HCT116 (cell line): Measurements from ENCODE around the gene CLASP1. TPM values are rescaled to one million over a fixed set of nuclear protein-coding genes. Genes with fewer than 3 reads are reported as not detected.

Source experiments
- ATAC-seq: fragments of 200-7000 bp; cut with Tn5 transposase; 2 replicates; pipeline ENCODE4 v1.9.1; 2020; ENCODE audit warnings: mild to moderate bottlenecking, moderate library complexity
- BruUV-seq: library from RNA; stranded (reverse); fragments of 400-500 nt; replicated peaks from 2 replicates; lab custom pipeline; 2021; lab: Mats Ljungman, UMichigan
- CTCF ChIA-PET: fragments of 300-600 bp; sonication (Branson Sonifier 250); formaldehyde crosslinking; loops from one replicate; lab custom pipeline; 2021; ENCODE audit warnings: antibody characterized with exemption; lab: Charles Lee
- POLR2A ChIA-PET: fragments of 300-600, 350-600 bp; sonication (Branson Sonifier 250); formaldehyde crosslinking; loops from one replicate; lab custom pipeline; 2021; ENCODE audit warnings: antibody characterized with exemption; lab: Charles Lee
- RAD21 ChIA-PET, 2 experiments: fragments of 300-600 bp; sonication (Branson Sonifier 250); formaldehyde crosslinking; loops; one replicate each; lab custom pipeline; 2023; ENCODE audit warnings: low total read pairs in 2 of 2; ENCODE audit not compliant: uncharacterized antibody in 2 of 2, unreplicated experiment in 2 of 2, low non-redundant PET in 1 of 2; lab: Charles Lee
- DNase-seq: peaks from one replicate; pipeline ENCODE4 v3.0.0-alpha.2; 2010; ENCODE audit warnings: low read depth, low spot score
- H2AFZ ChIP-seq: fragments of 200-600 bp; shearing (Covaris generic), sonication (generic); 2 replicates; pipeline ENCODE4 v1.6.1; 2017; ENCODE audit warnings: low read depth, mixed run types, mixed read lengths, antibody characterized with exemption, low read length; ENCODE audit not compliant: poor library complexity, severe bottlenecking
- H3K27ac ChIP-seq: 2 replicates; pipeline ENCODE4 v1.5.1; 2012; ENCODE audit warnings: low read depth, low read length
- H3K27me3 ChIP-seq: fragments of 200-600 bp; sonication (generic); 2 replicates; pipeline ENCODE4 v1.6.1; 2016; ENCODE audit warnings: mixed run types, low read length, mixed read lengths; ENCODE audit not compliant: insufficient read depth
- H3K36me3 ChIP-seq, 2 experiments: fragments of 200-500 bp in 1 of 2; fragments of 200-600 bp in 1 of 2; sonication (Bioruptor generic) in 1 of 2; sonication (generic) in 1 of 2; 2 replicates each; pipeline versions ENCODE4 v1.5.1 to v1.6.1; 2014 to 2016; ENCODE audit warnings: low read length in 2 of 2, inconsistent platforms in 1 of 2, mixed read lengths in 1 of 2, mixed run types in 1 of 2; ENCODE audit not compliant: insufficient read depth in 2 of 2, control insufficient read depth in 1 of 2
- H3K4me1 ChIP-seq, 2 experiments: fragments of 200-600 bp in 1 of 2; sonication (generic) in 1 of 2; 2 replicates each; pipeline versions ENCODE4 v1.5.1 to v1.6.1; 2012 to 2017; ENCODE audit warnings: low read length in 2 of 2, inconsistent platforms in 1 of 2, mild to moderate bottlenecking in 1 of 2, mixed read lengths in 1 of 2, mixed run types in 1 of 2, moderate library complexity in 1 of 2; ENCODE audit not compliant: insufficient read depth in 2 of 2, control insufficient read depth in 1 of 2
- H3K4me2 ChIP-seq: fragments of 200-600 bp; sonication (generic); 2 replicates; pipeline ENCODE4 v1.6.1; 2017; ENCODE audit warnings: mixed run types, low read length, mixed read lengths
- H3K4me3 ChIP-seq, 2 experiments: fragments of 200-600 bp in 1 of 2; sonication (generic) in 1 of 2; replicated peaks in 1 of 2; 2 replicates each; pipeline ENCODE4 v1.5.1; 2011 to 2016; ENCODE audit warnings: low read length in 2 of 2, control low read depth in 1 of 2, low read depth in 1 of 2, mild to moderate bottlenecking in 1 of 2, mixed read lengths in 1 of 2, mixed run types in 1 of 2
- H3K79me2 ChIP-seq: fragments of 200-600 bp; sonication (generic); 2 replicates; pipeline ENCODE4 v1.6.1; 2017; ENCODE audit warnings: mild to moderate bottlenecking, mixed run types, low read length, moderate library complexity, mixed read lengths; ENCODE audit not compliant: insufficient read depth
- H3K9ac ChIP-seq: fragments of 200-600 bp; sonication (generic); 2 replicates; pipeline ENCODE4 v1.6.1; 2016; ENCODE audit warnings: low read length, mixed read lengths
- H3K9me2 ChIP-seq: fragments of 200-600 bp; sonication (generic), shearing (Covaris generic); 2 replicates; pipeline ENCODE4 v1.6.1; 2017; ENCODE audit warnings: mixed run types, mild to moderate bottlenecking, moderate library complexity; ENCODE audit not compliant: insufficient read depth
- H3K9me3 ChIP-seq, 2 experiments: fragments of 200-500 bp in 1 of 2; fragments of 200-600 bp in 1 of 2; sonication (Bioruptor generic) in 1 of 2; sonication (generic) in 1 of 2; 2 replicates each; pipeline ENCODE4 v1.6.1; 2014 to 2017; ENCODE audit warnings: low read length in 2 of 2, mixed read lengths in 2 of 2, inconsistent platforms in 1 of 2, low read depth in 1 of 2, mild to moderate bottlenecking in 1 of 2, mixed run types in 1 of 2, moderate library complexity in 1 of 2; ENCODE audit not compliant: control insufficient read depth in 1 of 2, insufficient read depth in 1 of 2
- H4K20me1 ChIP-seq: fragments of 200-600 bp; sonication (generic), shearing (Covaris generic); 2 replicates; pipeline ENCODE4 v1.6.1; 2017; ENCODE audit warnings: mixed run types, mild to moderate bottlenecking, moderate library complexity; ENCODE audit not compliant: insufficient read depth
- CEBPB ChIP-seq: IDR thresholded peaks from 2 replicates; pipeline ENCODE4 v1.6.1; 2012; ENCODE audit warnings: low read depth
- EGR1 ChIP-seq: IDR thresholded peaks from 2 replicates; pipeline ENCODE4 v1.6.1; 2012; ENCODE audit warnings: low read depth
- EZH2 ChIP-seq: fragments of 200-600 bp; sonication (generic); IDR thresholded peaks from 2 replicates; pipeline ENCODE4 v1.6.1; 2017; ENCODE audit warnings: antibody characterized with exemption, mixed run types
- POLR2A ChIP-seq: IDR thresholded peaks from 2 replicates; pipeline ENCODE4 v1.7.0; 2011; ENCODE audit warnings: borderline replicate concordance; ENCODE audit not compliant: insufficient read depth, insufficient read length; ENCODE audit errors: extremely low read depth
- POLR2AphosphoS5 ChIP-seq: IDR thresholded peaks from 2 replicates; pipeline ENCODE4 v1.6.1; 2011; ENCODE audit warnings: mild to moderate bottlenecking, low read depth, low read length, moderate library complexity
- RAD21 ChIP-seq: IDR thresholded peaks from 2 replicates; pipeline ENCODE4 v1.6.1; 2012; ENCODE audit warnings: low read depth, mild to moderate bottlenecking
- REST ChIP-seq: IDR thresholded peaks from 2 replicates; pipeline ENCODE4 v1.6.1; 2012; ENCODE audit warnings: low read depth
- SP1 ChIP-seq: IDR thresholded peaks from 2 replicates; pipeline ENCODE4 v1.6.1; 2012; ENCODE audit warnings: low read depth
- SRF ChIP-seq: IDR thresholded peaks from 2 replicates; pipeline ENCODE4 v1.6.1; 2012; ENCODE audit warnings: low read depth
- YY1 ChIP-seq: IDR thresholded peaks from 2 replicates; pipeline ENCODE4 v1.6.1; 2011; ENCODE audit warnings: low read length, low read depth, moderate library complexity, mild to moderate bottlenecking; ENCODE audit not compliant: insufficient replicate concordance; ENCODE audit errors: extremely low read depth
- ZFX ChIP-seq: fragments of 450-650 bp; IDR thresholded peaks from 2 replicates; pipeline ENCODE4 v1.6.1; 2017
- ZNF274 ChIP-seq: fragments of 200-500 bp; sonication (Bioruptor generic); IDR thresholded peaks from 2 replicates; pipeline ENCODE4 v1.6.1; 2014; ENCODE audit warnings: mild to moderate bottlenecking, low read depth, low read length, inconsistent platforms
- intact Hi-C: fragments of 100-400 bp; cut with micrococcal nuclease; formaldehyde crosslinking; loops from 2 replicates; pipeline ENCODE4 v1.10.0; 2022
- total RNA-seq: library from RNA; stranded (reverse); gene quantifications from one replicate; pipeline ENCODE4 v1.2.1, GENCODE V29; 2021; ENCODE audit not compliant: unreplicated experiment
- TF ChIP-seq, protein P1 (sequence below): IDR thresholded peaks from 2 replicates; pipeline ENCODE4 v1.6.1; 2012

CLASP1 gene
- total RNA-seq, 1 experiment from 2014 or later = 41.9 TPM

GRCh38 chr2:121345887-121346286, 303.4 kb downstream of the CLASP1 start:
- Histone ChIP-seq H3K4me2 (no peak overlapping the region), H3K9me2 (no peaks in the 10 kb centered on the region), H3K4me3 (no peak overlapping the region), H3K9me3 (no peaks in the 10 kb centered on the region), H3K9ac (no peak overlapping the region), H3K27me3 (no peaks in the 10 kb centered on the region), H3K79me2 (no peaks in the 10 kb centered on the region), H3K27ac (no peak overlapping the region), H2AFZ (no peak overlapping the region), H4K20me1 (no peaks in the 10 kb centered on the region), H3K36me3 (peaks cover 5 to 11% of the 10 kb centered on the region in 2 experiments; a peak in 1 of 4 replicates), H3K4me1 (no peaks in the 10 kb centered on the region)
- TF ChIP-seq SRF (no peak), EZH2 (no peak), ZFX (no peak), ZNF274 (no peak), SP1 (no peak), YY1 (no peak)
- ChIA-PET POLR2A (no interaction called here), RAD21 (no interaction called here), CTCF (interaction anchor here (1.8 kb wide), 1 partner anchor 217 kb away, joined by 4 read pairs; no protein-coding TSS in a partner anchor)
- no peak for ATAC-seq
- BruUV-seq = no TSS peak
- intact Hi-C loops = no loop called here
- DNase-seq = no peak

- Histone ChIP-seq H3K4me1 (no peaks in the 10 kb centered on the region), H3K79me2 (no peaks in the 10 kb centered on the region), H4K20me1 (no peaks in the 10 kb centered on the region), H3K9me3 (no peaks in the 10 kb centered on the region), H3K4me2 (no peak overlapping the region), H3K4me3 (no peak overlapping the region), H3K9me2 (no peaks in the 10 kb centered on the region), H3K36me3 (peaks cover 10 to 11% of the 10 kb centered on the region in 2 experiments; a peak in 1 of 4 replicates), H2AFZ (no peak overlapping the region), H3K9ac (no peak overlapping the region), H3K27ac (no peak overlapping the region), H3K27me3 (no peaks in the 10 kb centered on the region)
- RAD21 ChIA-PET = no interaction called here
- no peak for ATAC-seq
- BruUV-seq = no TSS peak
- intact Hi-C loops = no loop called here
- CTCF ChIA-PET = interaction anchor here (1.6 to 1.8 kb wide), 2 partner anchors 10 to 217 kb away, joined by 4 to 5 read pairs; no protein-coding TSS in a partner anchor
- POLR2A ChIA-PET = no interaction called here
- TF ChIP-seq RAD21 (no peak), EZH2 (no peak), POLR2A (no peak), ZFX (no peak), EGR1 (no peak), YY1 (no peak), POLR2AphosphoS5 (no peak), REST (no peak), CEBPB (no peak), SRF (no peak), ZNF274 (no peak)
- TF ChIP-seq, protein P1, sequence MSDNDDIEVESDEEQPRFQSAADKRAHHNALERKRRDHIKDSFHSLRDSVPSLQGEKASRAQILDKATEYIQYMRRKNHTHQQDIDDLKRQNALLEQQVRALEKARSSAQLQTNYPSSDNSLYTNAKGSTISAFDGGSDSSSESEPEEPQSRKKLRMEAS = no peak
- no peak for DNase-seq
Measured at GRCh38 chr2:121345101-121345500, 304.2 kb downstream of the CLASP1 start.
